GM21528 (cell line): ENCODE data around the gene RNF220.

Experiments used
- ATAC-seq: cut with Tn5 transposase; IDR thresholded peaks from one replicate; pipeline ENCODE4 v1.9.1; 2021; ENCODE audit warnings: mild to moderate bottlenecking, moderate library complexity; ENCODE audit not compliant: unreplicated experiment, low FRiP score

Gene RNF220

GRCh38 chr1:44628962-44629756 is 224.1 kb downstream of the RNF220 start:
- no peak for ATAC-seq

GRCh38 chr1:44630116-44630515 is 225.1 kb downstream of the RNF220 start:
- no peak for ATAC-seq

DNA sequence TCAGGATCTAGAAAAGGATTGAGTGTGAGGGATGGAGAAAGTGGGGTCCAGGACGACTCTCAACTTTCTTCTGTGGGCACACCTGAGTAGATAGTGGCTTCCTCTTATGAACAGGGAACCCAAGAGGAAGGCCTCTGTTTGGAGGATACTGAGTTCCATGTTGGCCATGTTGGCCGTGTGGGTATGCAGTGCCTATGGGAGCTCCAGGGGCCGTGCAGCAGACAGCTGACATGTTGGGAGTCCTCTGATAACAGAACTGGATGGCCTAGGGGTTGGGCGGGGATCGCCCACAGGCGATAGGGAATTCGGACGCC is 226.2 kb downstream of the RNF220 start:
- ATAC-seq, result peak; percentile 16

- peak; percentile 65 for ATAC-seq
Observed at GRCh38 chr1:44631647-44632539, 226.8 kb downstream of the RNF220 start.

- no peak for ATAC-seq
Observed at GRCh38 chr1:44632598-44632997, 227.5 kb downstream of the RNF220 start.

DNA sequence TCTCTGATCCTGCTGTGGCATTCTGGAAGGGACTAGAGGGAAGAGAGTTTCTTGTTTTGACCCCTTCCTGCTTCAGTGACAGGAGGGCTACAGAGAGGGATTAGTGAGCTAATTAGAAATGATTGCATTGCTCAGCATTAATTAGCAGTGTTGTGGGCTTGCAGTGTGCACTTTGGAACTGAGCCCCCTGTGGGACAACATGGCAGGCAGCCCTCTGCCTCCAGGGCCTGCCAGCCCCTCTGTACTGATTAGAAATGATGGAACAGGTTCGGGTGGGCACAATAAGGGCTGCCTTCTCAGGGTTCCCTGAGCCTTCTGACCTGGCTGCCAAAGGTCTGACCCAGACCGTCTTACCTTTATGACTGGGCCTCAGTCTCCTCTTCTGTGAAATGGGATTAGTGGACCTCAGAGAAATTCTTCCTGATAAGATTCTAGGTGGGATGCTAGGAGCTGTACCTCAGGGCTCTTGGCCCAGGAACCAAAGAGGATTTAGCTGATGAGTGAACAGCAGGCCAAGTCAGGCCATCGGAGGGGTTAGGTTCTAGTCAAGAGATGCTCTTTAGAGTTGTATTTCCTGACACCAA is 229.6 kb downstream of the RNF220 start:
- no peak for ATAC-seq

- no peak for ATAC-seq
Observed at GRCh38 chr1:44635439-44635838, 230.4 kb downstream of the RNF220 start.

GRCh38 chr1:44636083-44636687 is 231.1 kb downstream of the RNF220 start:
- ATAC-seq, result no peak

DNA sequence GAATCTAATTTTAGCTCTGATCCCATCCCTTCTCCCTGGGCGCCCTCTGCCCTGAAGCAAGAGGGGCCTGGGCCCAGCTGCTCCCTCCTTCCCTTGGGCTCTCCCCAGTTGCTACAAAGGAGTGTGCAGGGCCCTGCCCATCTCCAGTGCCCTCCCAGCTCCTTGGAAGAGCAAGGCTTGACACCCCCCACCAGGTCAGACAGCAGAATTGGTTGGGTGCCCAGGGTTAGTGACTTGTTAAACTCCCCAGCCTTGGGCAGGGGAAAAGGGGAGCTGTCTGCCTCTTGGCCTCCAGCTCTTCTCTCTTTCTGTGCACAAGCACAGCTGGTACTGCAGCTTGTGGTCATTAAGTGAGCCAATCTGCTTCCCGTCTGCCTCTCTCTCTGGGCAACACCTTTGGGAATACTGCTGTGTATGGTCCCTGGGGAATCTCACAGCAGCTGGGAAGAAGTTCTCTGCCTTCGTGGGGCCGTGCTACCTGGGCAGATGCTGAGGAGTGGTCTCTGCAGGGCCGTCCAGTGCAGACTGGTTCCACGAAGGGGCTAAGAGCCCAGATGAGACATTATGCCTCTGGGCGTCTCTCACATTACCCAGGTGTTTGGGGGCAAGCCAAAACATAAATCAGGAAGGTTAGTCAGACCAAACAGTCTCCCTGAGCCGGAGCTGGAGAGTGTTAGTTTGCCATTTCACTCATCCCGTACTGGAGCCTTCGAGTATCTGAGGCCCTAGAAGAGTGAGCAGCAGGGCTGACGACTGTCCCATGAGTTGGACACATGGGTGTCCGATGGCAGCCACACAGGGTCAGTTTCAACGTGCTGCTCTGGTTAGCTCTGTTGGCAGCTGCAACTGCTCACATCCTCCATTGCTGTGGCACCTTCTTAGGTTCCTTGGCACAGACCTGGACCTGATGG is 231.9 kb downstream of the RNF220 start:
- no peak for ATAC-seq

DNA sequence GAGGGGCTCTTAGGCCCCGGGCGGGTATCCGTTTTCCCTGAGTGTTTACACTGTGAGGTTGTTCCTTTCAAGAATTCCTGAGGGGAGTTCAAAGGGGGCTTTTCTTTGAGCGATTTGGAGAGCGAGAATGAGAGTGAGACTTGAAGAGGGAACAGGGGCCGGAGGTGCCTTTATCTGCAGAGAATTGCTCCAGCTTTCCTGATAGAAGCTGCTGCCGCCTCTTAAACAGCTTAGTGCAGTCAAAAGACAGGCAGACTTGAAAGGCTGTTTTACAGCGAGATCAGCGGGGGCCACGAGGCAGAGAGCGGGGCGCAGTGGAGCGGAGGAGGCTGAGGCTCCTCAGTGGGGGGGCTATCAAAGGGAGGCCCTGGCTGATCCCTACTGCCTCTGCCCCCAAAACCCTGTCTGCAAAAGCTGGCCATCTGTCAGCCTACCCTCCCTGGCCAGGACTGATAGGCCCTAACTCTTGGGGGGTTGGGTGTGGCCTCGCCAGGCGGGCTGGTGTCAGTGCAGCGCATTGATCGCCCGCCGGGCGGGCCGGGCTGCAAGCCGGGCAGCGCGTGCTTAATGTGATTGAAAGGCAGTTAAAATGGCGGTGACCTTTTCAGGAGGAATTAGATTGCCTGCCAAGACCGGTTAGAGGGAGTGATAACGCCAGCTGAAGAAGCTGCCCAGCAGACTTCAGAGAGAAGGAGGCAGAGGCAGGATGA is 232.8 kb downstream of the RNF220 start:
- no peak for ATAC-seq

GRCh38 chr1:44640200-44640853 is 235.3 kb downstream of the RNF220 start:
- ATAC-seq, result no peak

DNA sequence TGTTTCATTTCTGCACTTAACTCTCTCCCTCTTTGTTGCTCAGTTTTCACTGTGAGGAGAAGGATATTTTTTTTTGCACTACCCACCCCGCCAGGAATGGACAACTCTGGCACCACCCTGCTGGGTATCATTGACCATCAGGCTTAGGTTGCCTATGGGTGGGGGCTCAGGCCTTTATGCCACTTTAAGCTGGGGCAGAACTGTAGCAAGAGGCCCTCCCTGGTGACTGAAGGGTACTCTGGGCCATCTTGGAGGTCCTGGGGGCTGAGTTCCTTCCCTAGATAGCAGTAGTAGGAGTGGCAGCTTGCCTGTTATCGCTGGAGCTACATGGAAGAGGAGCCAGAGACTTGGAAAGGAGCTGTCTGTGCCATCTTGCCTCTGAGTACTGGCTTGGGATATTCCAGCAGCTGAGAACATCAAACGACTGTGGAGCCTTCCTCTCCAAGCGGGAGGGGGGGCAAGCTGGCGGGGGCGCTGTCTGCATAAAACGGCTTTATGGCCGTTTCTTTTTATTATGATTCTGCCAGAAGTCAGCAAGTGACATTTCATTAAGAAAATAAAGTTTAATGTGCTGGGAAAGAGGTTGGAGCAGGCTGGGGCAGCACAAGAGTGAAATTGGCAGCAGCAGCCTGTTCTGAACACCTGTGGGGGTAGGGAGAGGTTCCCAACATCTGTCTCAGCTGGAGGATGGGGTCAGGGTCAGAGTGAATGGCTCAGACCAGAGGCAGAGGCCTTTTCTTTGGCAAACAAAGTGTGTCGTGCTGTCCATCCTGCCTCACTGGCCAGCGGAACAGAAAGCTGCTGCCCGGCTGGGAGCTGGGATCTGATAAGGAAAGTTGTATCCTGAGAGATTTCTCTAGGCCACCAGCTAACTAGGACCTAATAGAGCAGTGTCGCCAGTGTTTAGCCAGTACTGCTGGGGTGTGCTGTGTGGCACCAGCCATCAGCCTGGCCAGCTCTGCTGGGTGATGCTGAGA is 236.4 kb downstream of the RNF220 start:
- ATAC-seq, result no peak

DNA sequence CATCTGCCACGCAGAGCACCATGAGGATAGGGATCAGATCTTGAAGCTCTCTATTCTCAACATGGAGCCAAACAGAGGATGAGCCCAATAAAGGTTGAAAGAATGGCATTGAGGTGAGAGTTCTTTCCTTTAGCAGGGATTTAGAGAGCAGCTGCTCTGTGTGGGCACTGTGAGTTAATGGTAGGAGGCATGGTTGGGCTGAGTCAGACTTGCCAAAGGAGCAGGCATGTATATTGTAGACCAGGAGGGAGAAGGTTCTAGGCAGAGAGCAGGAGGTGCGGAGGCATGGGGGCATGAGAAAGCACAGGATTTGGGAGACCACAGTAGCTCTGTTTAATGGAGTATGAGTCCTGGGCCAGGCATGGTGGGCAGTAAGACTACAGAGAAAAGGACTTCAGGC is 237.2 kb downstream of the RNF220 start:
- no peak for ATAC-seq

DNA sequence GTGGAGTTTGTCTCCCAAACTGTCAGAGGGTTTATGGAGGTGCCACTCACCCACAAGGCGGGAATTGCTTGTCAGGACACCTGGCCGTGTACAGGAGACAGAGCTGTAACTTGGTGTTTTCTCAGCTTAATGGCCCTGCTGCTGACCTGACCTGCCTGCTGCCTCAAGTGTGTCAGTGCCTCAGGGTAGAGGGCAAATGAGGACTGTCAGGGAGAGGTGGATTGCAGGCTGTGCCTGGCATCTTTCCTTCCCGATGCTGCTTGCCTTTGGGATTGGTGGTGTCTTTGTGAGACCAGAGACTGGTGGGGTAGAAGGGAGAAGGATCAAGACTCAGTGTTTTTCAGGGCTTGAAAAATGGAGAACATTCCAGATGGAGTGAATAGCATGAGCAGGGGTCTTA is 237.9 kb downstream of the RNF220 start:
- ATAC-seq, result no peak

DNA sequence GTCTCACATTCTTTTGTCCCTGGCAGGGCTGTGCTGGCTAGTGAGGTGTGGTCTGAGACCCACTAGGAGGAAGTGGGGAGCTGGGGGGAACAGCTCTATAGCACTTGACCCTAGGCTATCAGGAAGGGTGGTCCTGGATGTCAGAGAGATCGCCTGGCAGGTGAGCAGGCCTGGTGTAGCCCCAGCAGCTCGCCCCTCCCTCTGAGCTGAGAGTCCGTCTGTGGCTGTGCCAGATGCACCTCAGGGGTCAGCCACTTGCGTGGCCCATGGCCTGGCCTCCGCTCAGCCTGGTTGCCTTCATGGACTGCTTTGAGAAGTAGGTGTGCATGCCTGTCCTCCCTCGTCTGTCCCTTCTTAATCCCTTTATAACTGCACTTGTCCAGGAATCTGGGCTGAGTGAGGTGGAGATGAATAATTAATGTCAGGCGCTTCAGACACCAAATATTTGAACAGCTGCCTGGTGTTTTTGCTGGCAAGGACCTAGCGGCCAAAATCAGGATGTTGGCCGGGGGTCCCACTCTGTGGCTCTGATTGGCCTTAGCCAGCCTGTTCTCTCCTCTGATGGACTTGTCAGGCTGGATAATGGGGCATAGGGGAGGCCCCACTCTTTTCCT is 238.8 kb downstream of the RNF220 start:
- ATAC-seq, result no peak

- ATAC-seq, result no peak
Observed at GRCh38 chr1:44644806-44645205, 239.8 kb downstream of the RNF220 start.

DNA sequence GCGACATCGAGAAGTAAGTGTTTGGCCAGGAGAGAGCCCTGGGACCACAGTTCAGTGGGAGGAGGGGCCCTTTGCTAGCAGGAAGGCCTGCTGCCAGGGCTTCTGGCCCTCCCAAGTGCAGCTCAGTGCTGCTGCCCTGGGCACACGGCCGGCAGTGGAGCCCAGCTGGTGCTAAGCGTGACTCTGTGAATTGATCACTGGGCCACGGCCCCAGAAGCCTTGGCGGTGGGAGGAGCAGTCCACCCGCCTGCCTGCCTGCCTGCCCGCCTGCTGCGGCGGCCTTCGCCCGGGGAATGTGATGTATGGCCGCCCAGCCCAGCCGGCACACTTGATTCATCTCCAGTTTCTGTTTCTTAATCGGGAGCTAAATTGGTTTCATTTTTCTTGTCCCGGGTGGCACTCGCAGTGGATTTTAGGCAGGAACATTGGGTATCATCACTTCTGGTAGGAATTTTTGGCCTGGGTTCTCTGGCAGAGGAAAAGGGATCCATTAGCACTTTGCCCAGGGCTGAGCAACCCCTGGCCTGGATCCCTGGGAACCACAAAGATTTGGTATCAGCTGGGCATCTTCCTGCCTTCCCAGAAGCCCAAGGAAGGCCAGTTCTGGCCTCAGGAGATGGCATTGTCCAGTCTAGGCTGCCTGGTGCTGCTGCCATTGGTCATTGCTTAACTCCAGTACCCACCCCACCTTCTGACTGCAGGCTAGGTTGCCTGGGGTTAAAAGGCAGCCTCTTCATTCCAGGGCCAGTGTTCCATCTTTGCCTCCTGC is 240.6 kb downstream of the RNF220 start:
- no peak for ATAC-seq
